Activated CD4-positive, alpha-beta T cell treated with anti-CD3 and anti-CD28 coated beads for 1 hour (primary cell): ENCODE measurements around the gene POLR2H.

Experiments
- DNase-seq: peaks from one replicate; pipeline ENCODE4 v3.0.0-alpha.2; 2020

Gene POLR2H

DNA sequence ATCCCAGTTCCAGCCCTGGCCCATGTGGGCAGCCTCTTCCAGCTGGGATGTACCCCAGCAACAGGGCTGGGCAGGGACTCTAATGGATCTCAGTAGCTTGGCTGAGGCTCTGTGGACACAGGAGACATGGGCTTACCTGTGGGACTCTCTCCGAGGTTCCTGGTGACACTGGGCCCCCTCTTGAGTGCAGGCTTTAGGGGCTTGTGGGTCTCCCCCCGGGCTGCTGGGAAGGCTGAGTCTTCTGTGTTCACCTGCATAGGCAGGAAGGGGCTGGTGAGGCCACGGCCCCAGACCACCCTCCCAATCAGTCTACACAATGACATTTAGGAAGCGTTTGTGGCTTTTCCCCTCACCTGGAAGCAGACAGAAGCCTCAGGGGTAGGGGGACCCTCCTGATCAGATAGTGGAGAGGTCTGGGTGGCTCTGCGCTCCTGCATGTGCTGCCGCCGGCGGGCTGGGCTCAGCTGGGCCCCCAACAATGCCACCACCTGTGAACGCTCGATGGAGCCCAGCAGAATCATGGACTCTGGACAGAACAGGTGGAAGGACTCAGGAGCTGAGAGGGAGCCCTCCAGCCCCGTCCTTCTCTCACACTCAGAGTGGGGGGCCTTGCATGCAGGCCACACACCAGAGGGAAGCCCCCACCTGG lies 8.5 kb upstream of the POLR2H start:
- DNase-seq = no peak

DNA sequence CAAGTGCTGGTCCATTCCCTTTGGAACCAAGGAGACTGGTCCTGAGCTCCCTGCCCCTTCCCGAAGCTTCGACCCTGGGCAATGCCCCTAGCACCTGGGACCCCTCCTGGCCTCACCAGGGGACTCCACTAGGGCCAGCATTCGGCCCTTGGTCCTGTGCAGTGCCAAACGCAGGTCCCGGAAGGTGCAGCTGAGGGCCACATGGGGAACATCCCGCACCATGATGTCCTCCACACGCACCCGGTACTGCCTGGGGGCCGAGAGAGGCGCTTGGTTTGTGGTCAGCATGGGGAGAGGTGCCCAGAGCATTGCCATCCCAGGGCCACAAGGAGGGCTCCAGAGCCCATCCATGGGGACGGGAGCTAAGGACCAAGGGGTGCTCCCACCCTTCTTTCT lies 8.0 kb upstream of the POLR2H start:
- DNase-seq = no peak

DNA sequence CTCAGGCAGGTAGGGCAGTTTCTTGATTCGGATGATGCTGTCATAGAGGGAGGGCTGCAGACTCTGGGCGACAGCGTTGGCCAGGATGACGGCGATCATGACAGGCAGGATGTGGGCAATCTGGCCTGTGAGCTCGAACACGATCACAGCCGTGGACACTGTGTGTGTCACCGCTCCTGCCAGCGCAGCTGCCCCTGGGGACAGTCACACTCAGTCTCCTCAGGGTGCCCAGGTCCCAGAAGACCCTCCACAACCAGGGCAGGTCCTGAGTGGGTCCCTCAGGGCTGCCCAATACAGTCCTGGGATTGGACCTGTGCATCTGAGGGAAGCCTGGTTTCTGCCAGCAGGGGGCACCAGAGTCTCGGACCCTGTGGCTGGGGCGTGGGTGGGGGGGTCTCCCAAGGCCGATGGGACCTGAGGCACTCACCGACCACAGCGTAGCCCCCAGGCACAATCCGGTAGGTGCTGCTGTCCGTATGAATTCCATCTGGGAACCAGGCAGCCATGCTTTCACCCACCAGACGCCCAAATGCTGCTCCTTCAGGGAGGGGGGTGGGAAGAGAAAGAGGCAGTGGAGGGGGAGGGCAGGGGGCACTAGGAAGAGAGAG lies 7.3 kb upstream of the POLR2H start:
- peak; percentile 48 for DNase-seq

DNA sequence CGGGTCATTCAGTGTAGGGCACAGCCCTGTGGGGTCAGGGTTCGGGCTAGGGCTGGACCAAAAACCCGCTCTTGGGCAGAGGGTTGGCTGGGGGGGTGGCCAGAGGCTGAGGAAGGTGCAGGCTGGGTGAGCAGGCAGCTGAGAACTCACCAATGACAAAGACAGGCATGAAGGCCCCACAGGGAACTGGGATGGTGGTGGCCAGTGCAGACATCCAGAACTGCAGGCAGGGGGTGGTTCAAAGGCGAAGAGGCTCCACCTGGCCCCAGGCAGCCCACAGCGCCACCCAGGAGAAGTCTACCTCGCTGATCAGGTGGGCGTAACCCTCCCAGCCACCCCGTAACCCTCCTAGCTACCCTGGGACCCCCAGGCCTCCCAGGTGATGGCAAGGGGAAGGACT lies 6.8 kb upstream of the POLR2H start:
- no peak for DNase-seq

DNA sequence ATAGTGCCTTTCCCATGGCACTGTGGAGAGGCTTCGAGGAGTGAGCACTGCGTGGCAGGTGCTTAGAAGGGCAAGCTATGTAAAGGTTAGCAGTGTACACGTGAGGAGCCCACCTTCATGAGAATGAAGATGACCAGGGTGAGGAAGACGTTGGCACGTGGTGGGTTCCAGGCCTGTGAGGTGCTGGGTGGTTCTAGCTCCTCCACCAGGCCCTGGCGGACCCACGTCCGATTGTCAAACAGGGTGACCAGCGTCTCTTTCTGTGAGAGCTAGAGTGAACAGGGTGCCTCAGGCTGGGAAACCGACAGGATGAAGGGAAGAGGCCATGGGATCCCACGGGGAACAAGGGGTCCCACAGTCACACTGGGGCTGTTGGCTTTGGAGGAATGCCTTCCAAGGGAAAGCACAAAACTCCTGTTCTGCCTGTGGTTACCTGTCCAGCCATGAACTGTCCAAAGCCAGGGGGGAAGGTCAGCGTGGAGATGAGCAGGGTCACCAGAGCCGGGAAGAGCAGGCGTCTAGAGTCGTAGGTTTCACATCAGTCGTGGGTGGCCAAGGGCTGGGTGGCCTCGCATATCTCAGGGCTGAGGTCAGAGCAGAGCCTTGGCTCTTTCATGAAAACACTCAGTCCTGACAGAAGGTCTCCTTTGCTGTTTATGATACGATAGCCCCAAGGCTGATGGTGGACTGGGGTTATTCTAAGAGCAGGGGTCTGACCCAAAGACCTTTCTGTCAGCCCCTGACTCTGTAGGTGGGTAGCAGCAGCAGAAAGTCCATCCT lies 6.1 kb upstream of the POLR2H start:
- DNase-seq = no peak

DNA sequence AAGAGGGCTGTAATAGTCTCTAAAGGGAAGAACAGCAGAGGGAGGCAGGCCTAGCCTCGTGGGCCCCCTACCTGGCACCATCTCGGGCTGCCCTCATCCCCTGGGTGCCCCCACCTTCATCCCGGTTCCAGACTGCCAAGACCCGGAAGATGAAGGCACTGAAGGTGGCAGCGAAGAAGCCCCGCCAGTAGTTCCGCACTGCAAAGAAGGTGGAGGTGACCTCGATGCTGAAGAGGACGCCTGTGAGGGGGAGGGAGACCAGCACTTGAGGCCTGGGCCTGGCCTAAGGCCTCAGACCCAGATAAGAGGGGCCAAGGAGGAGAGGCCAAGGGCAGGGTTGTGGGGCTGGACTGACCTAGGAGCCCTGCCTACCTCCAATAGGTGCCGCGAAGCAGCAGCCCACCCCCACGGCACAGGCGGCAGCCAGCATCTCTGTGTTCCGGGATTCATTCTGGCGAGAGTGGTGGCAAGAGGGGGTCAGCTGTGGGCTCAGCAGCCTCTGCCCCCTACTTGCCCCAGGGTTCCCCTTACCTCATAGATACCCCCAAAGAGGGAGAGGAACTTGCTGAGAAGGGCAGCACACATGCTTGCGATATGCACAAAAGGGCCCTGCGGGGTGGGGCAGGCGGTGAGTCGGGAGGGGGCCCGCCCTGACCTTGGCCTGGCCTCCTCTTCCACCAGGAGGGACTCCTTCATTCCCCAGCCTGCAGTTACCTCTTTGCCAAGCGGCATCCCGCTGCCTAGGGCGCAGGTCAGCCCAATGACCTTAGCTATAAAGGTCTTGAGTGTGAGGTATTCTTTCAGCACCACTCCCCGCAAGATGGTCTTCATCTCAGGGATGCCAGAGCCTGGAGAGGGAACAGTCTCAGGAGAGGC lies 4.0 kb upstream of the POLR2H start:
- DNase-seq = no peak

DNA sequence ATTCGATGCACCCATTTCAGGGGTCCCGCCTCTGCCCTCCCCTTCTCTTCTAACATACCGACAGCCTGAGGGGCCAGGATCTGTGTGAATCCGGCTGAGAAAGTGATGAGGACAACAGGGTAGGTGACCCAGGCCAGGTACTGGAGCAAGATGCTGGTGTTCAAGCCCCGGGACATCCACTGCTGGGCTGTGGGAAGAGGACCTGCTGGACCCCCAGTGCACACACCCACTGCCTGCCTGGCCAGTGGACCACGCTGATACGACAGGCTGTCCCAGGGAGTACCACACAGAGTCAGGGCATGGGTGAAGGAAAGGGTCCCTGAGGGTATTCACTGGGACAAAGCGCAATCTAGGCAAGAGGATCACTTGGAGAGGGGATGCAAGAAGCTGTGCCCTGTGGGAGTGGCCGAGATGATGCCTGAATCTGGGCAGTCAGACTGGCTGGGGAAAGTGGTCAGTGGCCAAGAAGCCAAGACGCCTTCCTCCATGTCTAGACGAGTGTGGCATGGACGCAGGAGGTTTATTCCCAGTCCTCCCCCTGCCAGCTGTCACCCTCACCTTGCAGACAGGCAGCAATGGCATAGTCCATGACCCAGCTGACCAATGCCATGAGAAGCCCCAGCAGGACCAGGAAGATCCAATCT lies 3.3 kb upstream of the POLR2H start:
- no peak for DNase-seq

DNA sequence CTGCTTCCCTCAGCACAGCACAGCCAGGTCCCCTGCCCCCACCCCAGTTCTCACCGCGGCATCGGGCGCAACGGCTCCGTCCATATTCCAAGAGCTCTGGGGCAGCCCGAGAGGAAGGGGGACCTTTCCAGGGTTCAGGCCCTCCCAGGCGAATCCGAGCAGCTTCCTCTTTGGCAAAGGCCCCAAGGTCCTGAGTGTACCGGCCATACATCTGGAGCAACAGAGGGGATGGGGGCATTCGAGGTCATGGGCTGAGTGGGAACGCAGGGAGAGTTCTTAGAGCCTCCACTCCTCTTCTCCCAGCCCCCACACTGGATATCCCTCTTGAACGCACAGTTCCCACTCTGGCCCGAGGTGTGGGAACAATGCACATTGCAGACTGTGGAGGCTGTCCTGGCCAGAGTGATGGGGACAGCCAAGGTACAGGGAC lies 2.6 kb upstream of the POLR2H start:
- no peak for DNase-seq

DNA sequence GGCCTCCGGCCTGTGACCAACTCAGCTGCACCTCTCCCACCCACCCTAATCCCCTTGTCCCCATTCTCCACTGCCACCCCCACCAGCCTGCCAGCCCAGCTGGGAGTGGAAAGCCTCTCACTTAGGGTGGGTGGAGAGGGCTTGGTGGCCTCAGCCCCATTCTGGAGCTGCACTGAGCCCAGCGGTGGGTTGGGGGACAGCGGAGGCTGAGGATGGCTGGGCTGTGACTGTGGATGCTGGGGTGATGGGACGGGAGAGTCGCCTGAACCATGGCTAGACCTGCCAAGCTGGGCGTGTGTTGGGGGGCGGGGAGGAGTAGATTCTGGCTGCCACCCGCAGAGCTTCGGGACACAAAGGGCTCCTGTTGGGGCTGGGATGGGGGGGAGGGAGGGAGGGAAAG lies 1.9 kb upstream of the POLR2H start:
- DNase-seq = no peak

DNA sequence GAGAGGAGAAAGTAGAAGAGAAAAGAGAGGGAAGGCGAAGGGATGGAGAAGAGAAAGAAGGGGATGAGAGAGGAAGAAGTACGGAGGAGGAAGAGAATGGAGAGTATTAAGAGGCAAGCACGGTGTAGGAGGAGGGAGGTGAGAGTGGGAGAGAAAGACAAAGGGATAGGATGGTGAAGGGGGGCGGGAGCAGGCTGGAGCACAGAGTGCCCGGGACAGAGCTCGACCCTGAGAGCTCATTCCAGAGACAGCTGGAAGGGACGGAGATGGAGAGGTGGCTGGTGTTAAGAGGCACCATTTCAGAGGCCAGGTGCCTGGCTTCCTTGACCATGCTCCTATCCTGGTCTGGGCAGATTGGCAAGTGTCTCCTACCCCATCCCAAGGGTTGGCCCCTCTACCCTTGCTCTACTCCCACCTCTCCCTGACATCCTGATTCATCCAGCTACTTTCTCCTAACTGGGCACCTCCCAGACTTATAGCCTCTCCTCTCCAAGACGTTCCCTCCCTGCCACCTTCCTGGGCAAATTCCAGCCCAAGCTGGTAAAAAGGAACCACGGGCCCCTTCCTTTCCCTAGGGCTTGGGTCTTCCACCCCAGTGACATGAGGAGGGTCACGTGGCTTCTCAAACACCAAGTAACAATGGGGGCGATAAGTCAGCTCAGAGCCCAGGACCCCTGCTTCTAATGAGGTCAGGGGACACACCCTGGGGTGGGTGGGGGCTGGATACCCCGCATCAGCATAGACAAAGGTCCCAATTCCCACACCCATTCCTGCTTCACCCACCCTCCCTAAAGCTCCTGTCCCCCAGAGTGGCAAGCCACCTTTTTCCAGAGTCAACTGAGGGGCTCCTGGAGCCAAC lies 1.2 kb upstream of the POLR2H start:
- DNase-seq = no peak

DNA sequence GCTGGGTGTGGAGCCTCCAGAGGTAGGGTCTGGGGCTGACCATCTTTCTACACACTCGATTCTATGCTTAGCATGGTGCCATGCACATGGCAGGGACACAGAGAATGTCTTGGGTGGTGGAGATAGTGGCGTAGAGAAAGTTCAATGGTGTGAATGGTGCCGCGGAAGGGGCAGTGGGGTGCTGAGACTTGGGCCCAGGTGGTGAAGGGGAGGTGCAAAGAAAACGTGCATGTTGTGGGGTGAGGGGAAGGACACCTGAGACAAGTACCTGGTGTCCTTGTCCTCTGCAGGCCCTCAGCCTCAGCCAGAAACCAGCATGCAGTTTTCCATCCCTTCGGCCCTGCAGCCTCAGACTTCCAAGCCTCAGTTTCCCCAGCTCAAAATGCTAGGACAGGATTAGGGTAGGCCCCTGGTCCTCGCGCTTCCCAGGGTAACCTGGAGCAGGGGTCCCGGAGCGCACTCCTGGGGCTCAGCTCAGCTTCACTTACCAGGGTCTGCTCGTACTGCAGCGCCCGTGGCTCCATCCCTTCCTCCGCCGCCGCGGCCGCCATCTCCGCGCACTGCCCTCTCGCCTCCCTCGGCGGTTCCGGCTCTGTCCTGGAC lies 480 bp upstream of the POLR2H start:
- no peak for DNase-seq

DNA sequence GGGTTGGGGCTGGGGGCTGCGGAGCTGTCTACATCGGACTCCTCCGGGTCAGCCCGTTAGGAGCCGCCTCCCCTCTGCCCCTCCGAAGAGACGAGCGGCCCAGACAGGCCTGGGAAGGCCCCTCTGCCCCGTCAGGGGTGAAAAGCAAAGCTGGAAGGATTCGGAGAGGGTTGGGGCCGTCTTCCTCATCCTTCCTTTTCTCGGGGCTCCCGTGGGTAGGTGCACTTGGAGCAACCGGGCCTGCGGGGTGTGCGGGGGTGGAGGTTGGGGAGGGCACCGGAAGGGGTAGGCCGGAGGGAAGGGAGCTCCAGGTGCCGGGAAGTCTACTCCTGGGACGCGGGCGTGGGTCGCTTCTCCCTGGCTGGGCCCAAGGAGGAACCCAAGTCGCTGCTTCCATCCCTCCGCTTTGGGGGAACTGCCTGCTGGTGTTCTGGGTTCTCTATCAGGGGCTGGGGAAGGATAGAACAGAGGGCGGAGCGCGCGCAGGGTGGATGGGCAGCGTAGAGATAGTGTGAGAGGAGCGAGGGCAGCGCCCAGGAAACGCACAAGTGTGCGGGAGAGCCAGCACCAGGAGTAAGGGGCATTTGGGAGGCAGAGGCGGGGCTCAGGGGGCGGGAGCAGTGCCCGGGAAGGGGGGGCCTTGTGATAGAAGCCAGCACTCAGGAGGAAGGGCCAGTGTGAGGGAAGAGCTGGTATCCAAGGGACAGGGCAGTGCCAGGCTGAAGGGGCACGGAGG lies 590 bp downstream of the POLR2H start:
- no peak for DNase-seq

DNA sequence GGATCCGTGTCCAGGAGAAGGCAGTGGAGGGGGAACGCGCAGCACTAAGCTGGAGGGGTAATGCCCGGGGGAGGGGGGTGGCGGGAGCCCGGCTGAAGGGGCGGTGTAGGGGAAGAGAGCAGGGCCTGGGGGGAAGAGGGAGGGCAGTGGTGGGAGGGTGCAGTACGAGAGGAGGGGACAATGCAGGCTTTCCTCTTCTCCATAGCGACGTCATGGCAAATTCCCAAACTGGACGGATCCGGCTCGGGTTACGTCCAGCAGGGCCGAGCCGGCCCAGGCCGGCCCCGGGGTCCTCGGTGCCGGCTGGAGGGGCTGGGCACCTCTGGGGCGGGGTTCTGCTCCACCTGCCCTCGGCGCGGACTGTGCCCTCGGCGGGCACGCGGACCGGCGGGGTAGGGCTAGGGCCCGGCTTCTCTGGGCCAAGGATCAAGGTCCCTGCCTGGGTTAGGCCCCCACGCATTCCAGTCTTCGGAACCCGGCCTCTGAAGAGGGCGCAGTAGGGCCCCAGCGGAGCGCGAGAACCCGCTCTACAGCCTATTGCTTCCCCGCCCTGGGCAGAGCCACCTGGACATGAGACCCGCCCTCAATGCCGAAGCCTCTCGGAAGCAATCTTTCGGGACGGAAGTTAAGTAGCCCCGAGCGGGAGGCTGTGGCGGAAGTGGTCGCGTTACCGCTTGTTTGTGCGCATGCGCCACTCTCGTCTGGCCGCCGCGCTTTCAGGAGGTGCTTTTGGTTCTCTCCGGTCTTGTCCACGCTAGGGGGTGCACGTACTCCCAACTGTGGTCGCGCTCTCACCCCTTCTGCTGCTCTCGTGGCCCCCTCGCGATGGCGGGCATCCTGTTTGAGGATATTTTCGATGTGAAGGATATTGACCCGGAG lies 1.4 kb downstream of the POLR2H start:
- peak; percentile 89 for DNase-seq

DNA sequence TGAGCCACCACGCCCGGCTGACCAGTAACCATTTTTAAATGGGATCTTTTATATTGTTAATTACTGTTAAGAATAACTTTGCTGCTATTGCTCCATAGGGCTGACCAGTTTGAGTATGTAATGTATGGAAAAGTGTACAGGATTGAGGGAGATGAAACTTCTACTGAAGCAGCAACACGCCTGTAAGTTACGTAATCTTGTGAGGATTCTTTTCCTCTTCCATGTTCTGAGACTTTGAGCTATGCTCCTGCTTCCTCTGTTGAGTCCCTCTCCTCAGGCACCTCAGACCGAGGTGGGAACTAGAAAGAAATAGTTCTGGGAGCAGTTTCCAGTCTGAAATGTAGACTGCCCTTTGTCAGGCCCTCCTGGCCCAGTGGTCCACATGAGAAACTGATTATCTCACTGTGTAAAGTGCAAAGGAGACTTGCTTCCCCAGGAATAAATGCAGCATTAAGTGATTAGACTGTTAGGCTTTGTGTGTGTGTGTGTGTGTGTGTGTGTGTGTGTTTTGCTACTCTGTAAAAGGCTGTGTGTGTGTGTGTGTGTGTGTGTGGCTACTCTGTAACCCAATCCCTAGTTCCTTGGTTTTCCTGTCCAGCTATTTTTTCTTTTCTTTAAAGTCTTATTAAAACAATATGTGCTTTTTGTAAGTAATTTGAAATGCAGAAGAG lies 5.2 kb downstream of the POLR2H start:
- DNase-seq = no peak

DNA sequence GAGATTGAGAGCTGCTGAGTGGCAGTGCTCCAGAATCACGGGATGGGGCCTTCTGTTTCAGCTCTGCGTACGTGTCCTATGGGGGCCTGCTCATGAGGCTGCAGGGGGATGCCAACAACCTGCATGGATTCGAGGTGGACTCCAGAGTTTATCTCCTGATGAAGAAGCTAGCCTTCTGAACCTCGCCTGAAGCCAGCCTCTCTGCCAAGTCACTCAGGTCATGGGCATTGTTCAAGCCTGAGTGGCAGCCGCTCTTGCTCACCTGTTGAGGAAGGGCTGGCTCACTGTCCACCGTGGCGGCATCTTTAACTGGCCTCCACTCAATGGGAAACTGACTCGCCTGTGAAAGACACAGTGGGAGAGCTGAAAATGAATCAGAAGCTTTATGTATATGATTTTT lies 6.6 kb downstream of the POLR2H start:
- no peak for DNase-seq

DNA sequence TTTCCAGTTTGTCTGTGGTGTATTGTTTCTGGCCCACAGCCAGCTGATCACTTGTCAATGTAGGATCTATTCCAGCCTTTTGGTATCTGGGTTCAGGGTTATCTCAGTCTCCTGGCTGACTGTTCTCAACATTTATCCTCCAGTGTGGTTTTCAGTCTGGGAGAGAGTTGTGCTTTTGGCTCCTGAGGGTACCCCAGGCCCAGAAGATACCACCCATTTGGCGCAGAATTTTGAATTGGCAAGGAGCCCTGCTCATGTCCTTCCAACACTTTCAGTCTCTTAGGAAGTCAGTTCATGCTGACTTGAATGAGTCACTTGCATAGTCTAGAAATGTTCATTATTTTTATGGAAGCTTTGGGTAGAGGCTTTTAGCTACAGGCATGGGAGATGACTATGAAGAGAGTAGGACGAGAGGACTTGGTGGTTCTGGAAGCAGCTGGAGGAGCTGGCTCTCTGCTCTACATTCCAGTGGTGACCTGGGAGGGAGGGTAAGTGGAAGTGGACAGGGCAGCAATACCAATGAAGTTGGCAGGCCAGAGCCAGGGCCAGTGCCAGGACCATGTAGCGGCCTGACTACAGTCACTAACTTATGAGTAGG lies 7.2 kb downstream of the POLR2H start:
- DNase-seq = no peak

DNA sequence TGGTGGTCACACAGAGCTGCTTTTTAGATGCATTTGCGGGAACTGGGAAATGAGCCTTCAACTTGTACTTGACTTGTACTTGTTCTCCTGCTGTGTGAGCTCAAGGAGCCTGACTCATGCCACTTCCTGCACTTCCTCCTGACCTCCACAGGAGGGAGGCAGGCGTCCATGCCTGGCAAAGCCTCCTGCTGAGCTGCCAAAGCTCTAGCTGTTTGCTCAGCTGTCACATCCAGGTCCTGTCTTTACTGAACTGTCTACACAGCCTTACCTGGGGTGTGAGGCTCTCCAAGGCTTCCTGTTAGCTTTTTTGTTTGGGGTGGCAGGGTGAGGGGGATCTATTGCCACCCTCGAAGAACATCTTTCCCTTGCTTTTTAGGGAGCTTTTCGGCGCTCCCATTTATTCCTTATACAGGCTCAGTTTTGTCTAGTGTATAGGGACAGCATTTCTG lies 10.1 kb downstream of the POLR2H start:
- peak; percentile 48 for DNase-seq

DNA sequence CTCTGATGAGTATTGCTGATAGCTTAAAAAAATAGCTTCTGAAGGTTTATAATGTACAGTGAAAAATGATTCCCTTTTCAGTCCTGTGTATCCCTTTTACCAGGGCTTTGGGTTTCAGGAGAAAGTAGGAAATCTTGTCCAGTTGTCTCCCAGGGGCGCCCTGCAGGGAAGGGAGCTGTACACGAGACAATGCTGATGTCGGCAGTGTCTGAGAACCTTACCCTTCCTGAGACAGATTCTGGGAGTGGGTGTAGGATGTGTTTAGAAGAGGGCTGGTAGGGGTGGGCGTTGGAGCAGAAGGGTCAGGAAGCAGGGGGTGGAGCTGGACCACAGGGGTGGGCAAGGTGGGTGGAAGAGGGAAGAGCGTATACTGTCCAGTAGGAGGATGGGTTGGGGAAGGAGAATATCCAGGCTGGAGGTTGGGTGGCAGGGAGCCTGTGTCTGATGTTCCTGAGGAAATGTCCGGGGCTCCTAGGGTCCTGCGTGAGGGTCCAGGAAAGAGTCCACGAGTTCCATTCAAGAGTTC lies 10.8 kb downstream of the POLR2H start:
- DNase-seq = no peak
